ENCODE results near the gene AKAP13. TPM values are rescaled to one million over a fixed set of nuclear protein-coding genes. Genes with fewer than 3 reads are reported as not detected.
A peak's percentile ranks its signal among the peaks of the same experiment; 100 is the strongest.

The AKAP13 gene
- total RNA-seq, 1 experiment from 2014 or later = 54.5 TPM

DNA sequence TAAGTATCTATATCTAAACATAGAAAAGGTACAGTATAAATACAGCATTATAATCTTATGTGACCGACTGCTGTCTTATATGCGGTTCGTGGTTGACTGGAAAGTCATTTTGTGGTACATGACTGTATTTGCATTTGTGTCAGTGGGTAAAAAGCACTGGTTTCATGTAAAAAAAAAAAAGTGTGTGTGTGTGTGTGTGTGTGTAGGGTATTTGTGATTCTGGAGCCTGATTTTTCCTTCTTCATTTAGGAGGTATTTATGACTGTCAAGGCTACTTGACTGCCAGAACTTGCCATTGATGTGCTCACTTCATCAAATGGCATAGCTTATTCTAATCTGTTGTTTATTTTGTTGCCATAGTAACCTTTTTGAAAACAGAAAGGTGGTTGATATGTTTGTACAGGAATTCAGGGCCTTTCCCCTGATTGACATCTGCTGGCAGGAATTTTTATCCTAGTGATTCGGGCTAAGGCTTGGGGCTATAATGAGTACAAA lies 63.2 kb downstream of the AKAP13 start:
- DNase-seq (ENCODE audit: low spot score) = peak; percentile 34
- H3K27ac ChIP-seq (ENCODE audit: low read depth, low read length, poor library complexity, severe bottlenecking) = no peak overlapping the region

DNA sequence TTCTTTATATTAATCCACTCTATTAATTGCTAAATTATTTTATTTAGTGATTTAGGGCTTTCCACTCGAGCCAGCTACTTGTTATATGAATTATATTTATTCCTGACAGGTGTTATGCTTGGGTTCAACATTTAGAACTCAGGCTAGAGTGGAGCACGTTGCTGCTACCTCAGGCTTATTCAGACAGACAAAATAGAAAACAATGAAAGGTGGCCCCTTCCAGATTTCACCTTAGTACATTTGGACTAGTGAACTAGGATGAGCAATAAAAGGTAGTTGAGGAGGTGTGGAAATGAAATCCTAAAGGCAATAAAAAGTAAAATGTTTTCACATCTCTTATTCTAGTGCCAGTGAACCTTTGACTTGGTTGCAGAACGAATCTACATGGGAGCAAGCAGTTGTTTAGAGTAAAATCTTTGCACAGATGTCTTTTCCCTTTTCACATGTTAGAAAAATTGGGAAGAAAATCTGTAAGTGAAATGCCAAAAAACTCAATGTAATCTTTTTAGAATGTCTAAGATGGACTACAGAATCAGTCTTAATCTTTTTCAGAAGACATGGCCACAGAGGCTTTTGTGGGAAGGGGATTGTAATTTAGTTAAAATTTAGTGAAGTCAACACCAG lies 63.8 kb downstream of the AKAP13 start:
- no peak for DNase-seq (ENCODE audit: low spot score)
- no peak for TF ChIP-seq EZH2 (IDR thresholded peaks at IDR 0.05; ENCODE audit: borderline replicate concordance, low read depth, low read length, poor library complexity, severe bottlenecking)
- TF ChIP-seq, protein P1, sequence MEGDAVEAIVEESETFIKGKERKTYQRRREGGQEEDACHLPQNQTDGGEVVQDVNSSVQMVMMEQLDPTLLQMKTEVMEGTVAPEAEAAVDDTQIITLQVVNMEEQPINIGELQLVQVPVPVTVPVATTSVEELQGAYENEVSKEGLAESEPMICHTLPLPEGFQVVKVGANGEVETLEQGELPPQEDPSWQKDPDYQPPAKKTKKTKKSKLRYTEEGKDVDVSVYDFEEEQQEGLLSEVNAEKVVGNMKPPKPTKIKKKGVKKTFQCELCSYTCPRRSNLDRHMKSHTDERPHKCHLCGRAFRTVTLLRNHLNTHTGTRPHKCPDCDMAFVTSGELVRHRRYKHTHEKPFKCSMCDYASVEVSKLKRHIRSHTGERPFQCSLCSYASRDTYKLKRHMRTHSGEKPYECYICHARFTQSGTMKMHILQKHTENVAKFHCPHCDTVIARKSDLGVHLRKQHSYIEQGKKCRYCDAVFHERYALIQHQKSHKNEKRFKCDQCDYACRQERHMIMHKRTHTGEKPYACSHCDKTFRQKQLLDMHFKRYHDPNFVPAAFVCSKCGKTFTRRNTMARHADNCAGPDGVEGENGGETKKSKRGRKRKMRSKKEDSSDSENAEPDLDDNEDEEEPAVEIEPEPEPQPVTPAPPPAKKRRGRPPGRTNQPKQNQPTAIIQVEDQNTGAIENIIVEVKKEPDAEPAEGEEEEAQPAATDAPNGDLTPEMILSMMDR (conservative IDR thresholded peaks at IDR 0.05; ENCODE audit: low read depth, low read length) = no peak
- no peak overlapping the region for H3K27ac ChIP-seq (ENCODE audit: low read depth, low read length, poor library complexity, severe bottlenecking)
- intact Hi-C loops (cut with micrococcal nuclease; ENCODE audit: unreplicated experiment) = no loop called here
- H3K9me3 ChIP-seq (ENCODE audit: low read depth, low read length, poor library complexity, severe bottlenecking) = no peaks in the 10 kb centered on the region
- H3K4me1 ChIP-seq (ENCODE audit: insufficient read depth, low read length, poor library complexity, severe bottlenecking) = peaks cover 39% of the 10 kb centered on the region
- no peaks in the 10 kb centered on the region for H3K36me3 ChIP-seq (ENCODE audit: insufficient read depth, low read length, poor library complexity, severe bottlenecking)
- ChIA-PET CTCF (no interaction called here), POLR2A (ENCODE audit: low non-redundant PET) (no interaction called here)
- H3K4me3 ChIP-seq (ENCODE audit: low read depth, low read length, poor library complexity, severe bottlenecking) = no peak overlapping the region
- BruUV-seq (replicated peaks) = no TSS peak
- no peaks in the 10 kb centered on the region for H3K27me3 ChIP-seq (replicated peaks; ENCODE audit: insufficient read depth, low read depth, low read length, poor library complexity)

More for the DNA sequence above, 63.2 kb downstream of the AKAP13 start:
- ChIA-PET CTCF (no interaction called here), POLR2A (ENCODE audit: low non-redundant PET) (no interaction called here)
- no TSS peak for BruUV-seq (replicated peaks)
- intact Hi-C loops (cut with micrococcal nuclease; ENCODE audit: unreplicated experiment) = no loop called here
- H3K4me1 ChIP-seq (ENCODE audit: insufficient read depth, low read length, poor library complexity, severe bottlenecking) = peaks cover 39% of the 10 kb centered on the region
- TF ChIP-seq, protein P1 (conservative IDR thresholded peaks at IDR 0.05; ENCODE audit: low read depth, low read length) = no peak
- no peak for TF ChIP-seq EZH2 (IDR thresholded peaks at IDR 0.05; ENCODE audit: borderline replicate concordance, low read depth, low read length, poor library complexity, severe bottlenecking)
- H3K36me3 ChIP-seq (ENCODE audit: insufficient read depth, low read length, poor library complexity, severe bottlenecking) = no peaks in the 10 kb centered on the region
- H3K4me3 ChIP-seq (ENCODE audit: low read depth, low read length, poor library complexity, severe bottlenecking) = no peak overlapping the region
- no peaks in the 10 kb centered on the region for H3K27me3 ChIP-seq (replicated peaks; ENCODE audit: insufficient read depth, low read depth, low read length, poor library complexity)
- no peaks in the 10 kb centered on the region for H3K9me3 ChIP-seq (ENCODE audit: low read depth, low read length, poor library complexity, severe bottlenecking)

DNA sequence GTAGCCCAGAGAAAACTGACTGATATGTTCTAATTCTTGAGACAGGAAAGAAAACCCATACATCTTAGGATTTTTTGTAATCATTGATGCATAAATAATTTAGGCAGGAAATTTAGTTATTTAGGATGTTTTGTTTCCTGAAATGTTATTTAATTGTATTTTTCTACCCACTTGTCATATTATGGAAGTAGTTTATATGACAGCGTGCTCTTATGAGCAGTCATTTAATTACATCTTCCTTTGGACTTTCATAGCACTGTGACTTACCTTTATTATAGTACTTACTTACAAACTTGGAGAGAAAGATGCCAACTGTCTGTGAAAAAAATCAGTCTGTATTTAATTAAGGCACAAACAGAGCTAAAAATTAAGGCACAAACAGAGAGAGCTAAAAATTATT lies 65.0 kb downstream of the AKAP13 start:
- Histone ChIP-seq H3K27me3 (replicated peaks; ENCODE audit: insufficient read depth, low read depth, low read length, poor library complexity) (no peaks in the 10 kb centered on the region), H3K4me3 (ENCODE audit: low read depth, low read length, poor library complexity, severe bottlenecking) (no peak overlapping the region), H3K27ac (ENCODE audit: low read depth, low read length, poor library complexity, severe bottlenecking) (no peak overlapping the region), H3K36me3 (ENCODE audit: insufficient read depth, low read length, poor library complexity, severe bottlenecking) (peaks cover 3% of the 10 kb centered on the region), H3K9me3 (ENCODE audit: low read depth, low read length, poor library complexity, severe bottlenecking) (peaks cover 9% of the 10 kb centered on the region), H3K4me1 (ENCODE audit: insufficient read depth, low read length, poor library complexity, severe bottlenecking) (peaks cover 39% of the 10 kb centered on the region)
- peak; percentile 49 for DNase-seq (ENCODE audit: low spot score)
- no peak for TF ChIP-seq EZH2 (IDR thresholded peaks at IDR 0.05; ENCODE audit: borderline replicate concordance, low read depth, low read length, poor library complexity, severe bottlenecking)
- TF ChIP-seq, protein P1 (conservative IDR thresholded peaks at IDR 0.05; ENCODE audit: low read depth, low read length) = no peak
- CTCF ChIA-PET = no interaction called here
- intact Hi-C loops (cut with micrococcal nuclease; ENCODE audit: unreplicated experiment) = no loop called here
- POLR2A ChIA-PET (ENCODE audit: low non-redundant PET) = no interaction called here
- BruUV-seq (replicated peaks) = no TSS peak

All from A673 (cell line).